OCI-LY7 (cell line): Measurements from ENCODE around the gene BEAN1. TPM values are rescaled to one million over a fixed set of nuclear protein-coding genes. Genes with fewer than 3 reads are reported as not detected.

Experiments
- BruUV-seq: library from RNA; stranded (reverse); fragments of 400-500 nt; replicated peaks from 2 replicates; lab custom pipeline; 2021; lab: Mats Ljungman, UMichigan
- CTCF ChIA-PET: fragments of 300-600 bp; sonication (Branson Sonifier 250); formaldehyde crosslinking; loops from one replicate; lab custom pipeline; 2022; ENCODE audit warnings: antibody characterized with exemption; ENCODE audit not compliant: unreplicated experiment; lab: Charles Lee
- POLR2A ChIA-PET: fragments of 300-600 bp; sonication (Branson Sonifier 250); formaldehyde crosslinking; loops from one replicate; lab custom pipeline; 2022; ENCODE audit warnings: antibody characterized with exemption; lab: Charles Lee
- DNase-seq: peaks from one replicate; pipeline ENCODE4 v3.0.0-alpha.2; 2015; ENCODE audit warnings: low spot score
- H2AFZ ChIP-seq: fragments of 200-600 bp; sonication (generic), shearing (Covaris generic); 2 replicates; pipeline ENCODE4 v1.6.1; 2014; ENCODE audit warnings: mild to moderate bottlenecking, antibody characterized with exemption, low read length, moderate library complexity
- H3K27ac ChIP-seq: fragments of 200-600 bp; sonication (generic); 2 replicates; pipeline ENCODE4 v1.5.1; 2014; ENCODE audit warnings: mixed run types, low read depth, mild to moderate bottlenecking, moderate library complexity, low read length, inconsistent platforms; ENCODE audit not compliant: poor library complexity, severe bottlenecking
- H3K36me3 ChIP-seq: fragments of 200-600 bp; sonication (generic); 2 replicates; pipeline ENCODE4 v1.6.1; 2014; ENCODE audit warnings: mild to moderate bottlenecking, antibody characterized with exemption, low read length, moderate library complexity, mixed read lengths; ENCODE audit not compliant: insufficient read depth
- H3K4me1 ChIP-seq: fragments of 200-600 bp; sonication (generic); 2 replicates; pipeline ENCODE4 v1.5.1; 2014; ENCODE audit warnings: mild to moderate bottlenecking, low read length; ENCODE audit not compliant: insufficient read depth, poor library complexity, severe bottlenecking
- H3K4me2 ChIP-seq: fragments of 200-600 bp; sonication (generic); 2 replicates; pipeline ENCODE4 v1.6.1; 2014; ENCODE audit warnings: mild to moderate bottlenecking, low read length
- H3K4me3 ChIP-seq: fragments of 200-600 bp; sonication (generic); 2 replicates; pipeline ENCODE4 v1.5.1; 2014; ENCODE audit warnings: mild to moderate bottlenecking, low read depth, low read length; ENCODE audit not compliant: poor library complexity, severe bottlenecking
- H3K79me2 ChIP-seq: fragments of 200-600 bp; sonication (generic); 2 replicates; pipeline ENCODE4 v1.6.1; 2016; ENCODE audit warnings: low read depth, mild to moderate bottlenecking, low read length, moderate library complexity, mixed read lengths; ENCODE audit not compliant: insufficient read depth
- H3K9me2 ChIP-seq: fragments of 200-600 bp; sonication (generic); 2 replicates; pipeline ENCODE4 v1.6.1; 2016; ENCODE audit warnings: mild to moderate bottlenecking, low read length, mixed read lengths; ENCODE audit not compliant: insufficient read depth
- H3K9me3 ChIP-seq: fragments of 200-600 bp; sonication (generic); 2 replicates; pipeline ENCODE4 v1.6.1; 2014; ENCODE audit warnings: mild to moderate bottlenecking, mixed run types, low read length, mixed read lengths
- H4K20me1 ChIP-seq: fragments of 200-600 bp; sonication (generic); 2 replicates; pipeline ENCODE4 v1.6.1; 2014; ENCODE audit warnings: mild to moderate bottlenecking, antibody characterized with exemption, low read length, moderate library complexity, mixed read lengths; ENCODE audit not compliant: insufficient read depth
- CTCF ChIP-seq: fragments of 200-600 bp; sonication (generic); conservative IDR thresholded peaks from 2 replicates; pipeline ENCODE4 v1.5.1; 2014; ENCODE audit warnings: mild to moderate bottlenecking, antibody characterized with exemption, low read length, moderate library complexity, mixed read lengths
- EZH2phosphoT487 ChIP-seq: fragments of 200-600 bp; sonication (generic); IDR thresholded peaks from 2 replicates; pipeline ENCODE4 v1.6.1; 2018; ENCODE audit warnings: low read depth, borderline replicate concordance, mild to moderate bottlenecking, mixed run types, antibody characterized with exemption, low read length, moderate library complexity, mixed read lengths
- intact Hi-C: fragments of 100-400 bp; cut with micrococcal nuclease; formaldehyde crosslinking; loops from one replicate; pipeline ENCODE4 v1.10.0; 2022; ENCODE audit not compliant: unreplicated experiment
- total RNA-seq, 2 experiments: library from RNA; depleted of rRNA in 1 of 2; stranded (reverse); fragments of >200 nt in 1 of 2; shearing (Covaris generic) in 1 of 2; gene quantifications; 2 replicates each; pipeline ENCODE4 v1.2.3, GENCODE V29; 2014 to 2022

BEAN1 gene
- total RNA-seq, 2 experiments from 2014 or later, result 0.13 TPM; not detected in 1

DNA sequence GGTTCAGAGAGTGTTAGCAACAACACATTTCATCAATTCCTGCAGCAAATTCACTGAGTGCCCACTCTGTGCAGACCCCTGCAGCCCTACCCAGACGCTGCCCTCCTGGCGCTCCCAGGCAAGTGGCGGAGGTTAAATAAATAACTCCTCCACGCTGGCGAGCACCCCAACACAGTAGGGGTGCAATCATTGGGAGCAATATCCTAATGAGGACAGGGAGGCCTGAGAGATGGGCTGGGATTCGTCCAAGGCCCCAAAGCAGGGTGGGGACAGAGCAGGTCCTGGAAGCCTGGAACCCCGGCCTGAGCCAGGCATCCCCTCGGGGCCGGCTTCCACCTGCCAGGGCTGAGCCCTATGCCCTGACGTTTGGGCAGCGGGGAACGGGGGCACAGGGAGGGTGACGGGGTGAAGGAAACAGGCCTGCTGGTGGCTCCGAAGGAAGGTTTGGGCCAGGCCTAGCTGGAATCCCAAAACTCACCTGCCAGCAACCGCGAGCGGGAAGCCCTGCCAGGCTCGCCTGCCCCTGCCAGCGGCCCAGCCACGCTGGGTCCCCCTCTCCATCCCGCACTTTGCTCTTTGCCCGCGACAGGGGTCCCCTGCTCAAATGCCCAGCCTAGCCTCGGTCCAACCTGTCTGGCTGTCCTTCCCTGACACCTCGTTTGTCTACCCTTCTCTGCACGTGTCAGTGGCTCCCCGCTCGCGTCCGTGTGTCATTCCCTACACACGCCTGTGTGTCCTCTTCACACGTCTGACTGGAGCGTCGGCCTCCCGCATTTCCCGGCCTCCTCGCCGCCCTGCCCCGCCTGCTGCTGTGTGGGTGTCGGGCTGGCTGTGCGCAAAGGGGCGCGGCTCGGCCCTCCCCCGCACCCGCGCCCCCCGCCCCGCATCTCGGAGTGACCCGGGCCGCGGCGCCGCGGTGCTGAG lies 721 bp upstream of the BEAN1 start:
- Histone ChIP-seq H3K27ac (no peak overlapping the region), H4K20me1 (no peaks in the 10 kb centered on the region), H3K36me3 (no peaks in the 10 kb centered on the region), H3K4me2 (no peak overlapping the region), H3K79me2 (no peaks in the 10 kb centered on the region), H2AFZ (no peak overlapping the region), H3K4me3 (no peak overlapping the region), H3K4me1 (no peaks in the 10 kb centered on the region), H3K9me2 (no peaks in the 10 kb centered on the region), H3K9me3 (no peaks in the 10 kb centered on the region)
- ChIA-PET CTCF (no interaction called here), POLR2A (interaction anchor here (0.9 kb wide), 1 partner anchor 114 kb away, joined by 6 read pairs; no protein-coding TSS in a partner anchor)
- no TSS peak for BruUV-seq
- TF ChIP-seq CTCF, result no peak
- no peak for TF ChIP-seq EZH2phosphoT487
- no peak for DNase-seq
- intact Hi-C loops, result no loop called here

DNA sequence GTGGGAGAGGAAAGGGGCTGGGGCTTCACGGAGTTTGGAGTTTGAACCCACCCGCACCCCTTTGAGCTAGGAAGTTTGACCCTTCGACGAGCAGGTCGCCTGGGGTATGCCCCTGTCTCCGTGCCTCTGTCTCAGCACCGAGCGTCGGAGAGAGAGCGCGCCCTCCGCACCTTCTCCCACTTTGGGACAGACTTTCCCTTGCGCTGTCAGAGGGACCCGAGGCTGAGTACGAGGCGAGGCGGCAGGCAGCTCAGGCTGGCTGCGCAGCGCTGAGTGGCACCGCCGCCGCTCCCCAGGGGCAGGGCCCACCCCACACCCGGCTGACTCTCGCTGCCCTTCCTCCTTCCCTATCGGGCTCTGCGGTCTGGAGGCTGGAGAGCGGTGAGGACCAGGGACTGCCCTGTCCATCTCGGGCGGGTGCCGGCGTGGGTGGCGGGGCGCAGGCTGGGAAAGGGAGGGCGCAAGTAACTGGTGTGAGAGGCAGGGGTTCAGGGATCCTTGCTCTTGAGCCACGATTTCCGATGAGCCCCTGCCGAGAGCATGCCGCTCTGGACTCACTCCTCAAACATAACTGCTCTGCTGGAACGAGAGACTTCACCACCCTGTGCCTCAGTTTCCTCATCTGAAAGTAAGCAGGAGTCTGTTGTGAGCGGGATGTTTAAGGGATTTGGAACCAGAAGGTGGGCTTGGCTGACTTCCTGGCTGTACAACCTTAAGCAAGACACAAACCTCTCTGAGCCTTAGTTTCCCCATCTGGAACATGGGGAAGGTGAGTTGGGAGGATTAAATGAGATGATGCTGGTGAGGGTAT lies 981 bp downstream of the BEAN1 start:
- no peak overlapping the region for H3K4me2 ChIP-seq
- H3K4me1 ChIP-seq, result no peaks in the 10 kb centered on the region
- no peak overlapping the region for H3K4me3 ChIP-seq
- TF ChIP-seq CTCF (no peak), EZH2phosphoT487 (no peak)
- CTCF ChIA-PET, result no interaction called here
- no peaks in the 10 kb centered on the region for H3K36me3 ChIP-seq
- POLR2A ChIA-PET, result no interaction called here
- no peaks in the 10 kb centered on the region for H3K9me3 ChIP-seq
- intact Hi-C loops, result no loop called here
- BruUV-seq, result no TSS peak
- no peaks in the 10 kb centered on the region for H4K20me1 ChIP-seq
- no peak overlapping the region for H3K27ac ChIP-seq
- no peaks in the 10 kb centered on the region for H3K79me2 ChIP-seq
- H3K9me2 ChIP-seq, result no peaks in the 10 kb centered on the region
- no peak overlapping the region for H2AFZ ChIP-seq
- no peak for DNase-seq
